Cardiac fibroblast (primary cell): ENCODE measurements around the gene C2orf69.

Experiments used
- DNase-seq, 2 donors: peaks; one replicate each; pipeline versions ENCODE4 v3.0.0 to v3.0.0-alpha.2; 2010; ENCODE audit warnings: low read depth in 2 of 2
- H3K4me3 ChIP-seq, 2 donors: replicated peaks in 1 of 2; 1 replicate in 1 of 2; 2 replicates in 1 of 2; pipeline ENCODE4 v1.5.1; 2011; ENCODE audit warnings: low read depth in 2 of 2, low read length in 2 of 2, mild to moderate bottlenecking in 2 of 2, moderate library complexity in 1 of 2
- TF ChIP-seq, protein P1 (sequence below): IDR thresholded peaks from one replicate; pipeline ENCODE4 v1.5.1; 2011; ENCODE audit warnings: low read depth, mild to moderate bottlenecking, low read length, inconsistent platforms

The C2orf69 gene

GRCh38 chr2:199928226-199928625 is 17.1 kb downstream of the C2orf69 start:
- TF ChIP-seq, protein P1, sequence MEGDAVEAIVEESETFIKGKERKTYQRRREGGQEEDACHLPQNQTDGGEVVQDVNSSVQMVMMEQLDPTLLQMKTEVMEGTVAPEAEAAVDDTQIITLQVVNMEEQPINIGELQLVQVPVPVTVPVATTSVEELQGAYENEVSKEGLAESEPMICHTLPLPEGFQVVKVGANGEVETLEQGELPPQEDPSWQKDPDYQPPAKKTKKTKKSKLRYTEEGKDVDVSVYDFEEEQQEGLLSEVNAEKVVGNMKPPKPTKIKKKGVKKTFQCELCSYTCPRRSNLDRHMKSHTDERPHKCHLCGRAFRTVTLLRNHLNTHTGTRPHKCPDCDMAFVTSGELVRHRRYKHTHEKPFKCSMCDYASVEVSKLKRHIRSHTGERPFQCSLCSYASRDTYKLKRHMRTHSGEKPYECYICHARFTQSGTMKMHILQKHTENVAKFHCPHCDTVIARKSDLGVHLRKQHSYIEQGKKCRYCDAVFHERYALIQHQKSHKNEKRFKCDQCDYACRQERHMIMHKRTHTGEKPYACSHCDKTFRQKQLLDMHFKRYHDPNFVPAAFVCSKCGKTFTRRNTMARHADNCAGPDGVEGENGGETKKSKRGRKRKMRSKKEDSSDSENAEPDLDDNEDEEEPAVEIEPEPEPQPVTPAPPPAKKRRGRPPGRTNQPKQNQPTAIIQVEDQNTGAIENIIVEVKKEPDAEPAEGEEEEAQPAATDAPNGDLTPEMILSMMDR, result no peak
- H3K4me3 ChIP-seq, result no peak overlapping the region

GRCh38 chr2:199928626-199929025 is 17.5 kb downstream of the C2orf69 start:
- TF ChIP-seq, protein P1, result no peak
- DNase-seq, result no peak
- no peak overlapping the region for H3K4me3 ChIP-seq

More at GRCh38 chr2:199928226-199928625, 17.1 kb downstream of the C2orf69 start:
- DNase-seq, result no peak

GRCh38 chr2:199929262-199929661 is 18.2 kb downstream of the C2orf69 start:
- H3K4me3 ChIP-seq, result no peak overlapping the region
- TF ChIP-seq, protein P1, result no peak
- no peak for DNase-seq

- H3K4me3 ChIP-seq, result no peak overlapping the region
- TF ChIP-seq, protein P1, result no peak
- DNase-seq, result peak in 1 of 2 donors; percentile 16
These were observed 21.3 kb downstream of the C2orf69 start for GRCh38 chr2:199932312-199932855.

GRCh38 chr2:199933466-199933865 is 22.4 kb downstream of the C2orf69 start:
- TF ChIP-seq, protein P1, result no peak
- DNase-seq, result peak in 1 of 2 donors; percentile 28
- H3K4me3 ChIP-seq, result no peak overlapping the region

- TF ChIP-seq, protein P1, result no peak
- DNase-seq, result no peak
- H3K4me3 ChIP-seq, result no peak overlapping the region
These were observed 25.5 kb downstream of the C2orf69 start for GRCh38 chr2:199936554-199936953.

GRCh38 chr2:199940373-199940772 is 29.3 kb downstream of the C2orf69 start:
- TF ChIP-seq, protein P1, result peak; percentile 9
- no peak overlapping the region for H3K4me3 ChIP-seq
- peak; percentile 34 to 53 for DNase-seq
